Liver (tissue), 9 donors: ENCODE measurements around the gene SLCO2A1. TPM values are rescaled to one million over a fixed set of nuclear protein-coding genes. Genes with fewer than 3 reads are reported as not detected.

Source experiments
- DNase-seq: peaks from one replicate; pipeline ENCODE4 v3.0.0-alpha.2; 2017; ENCODE audit warnings: low spot score
- H3K27ac ChIP-seq, 2 donors: one replicate each; pipeline ENCODE4 v1.7.0; 2013; ENCODE audit warnings: inconsistent platforms in 2 of 2, low read length in 2 of 2, control low read depth in 1 of 2, low read depth in 1 of 2, mild to moderate bottlenecking in 1 of 2
- H3K27me3 ChIP-seq, 4 donors: one replicate each; pipeline versions ENCODE4 v1.6.1 to v1.7.0; 2013; ENCODE audit warnings: low read length in 3 of 4, inconsistent platforms in 1 of 4, mild to moderate bottlenecking in 1 of 4, moderate library complexity in 1 of 4; ENCODE audit not compliant: control insufficient read depth in 4 of 4, insufficient read depth in 4 of 4
- H3K36me3 ChIP-seq, 4 donors: one replicate each; pipeline versions ENCODE4 v1.6.1 to v1.7.0; 2013; ENCODE audit warnings: low read length in 3 of 4, mild to moderate bottlenecking in 3 of 4, low read depth in 1 of 4, moderate library complexity in 1 of 4; ENCODE audit not compliant: control insufficient read depth in 4 of 4, insufficient read depth in 3 of 4
- H3K4me1 ChIP-seq, 4 donors: one replicate each; pipeline versions ENCODE4 v1.6.1 to v1.7.0; 2013; ENCODE audit warnings: low read length in 3 of 4, mild to moderate bottlenecking in 3 of 4, moderate library complexity in 1 of 4; ENCODE audit not compliant: control insufficient read depth in 4 of 4, insufficient read depth in 4 of 4
- H3K4me3 ChIP-seq, 3 donors: one replicate each; pipeline versions ENCODE4 v1.6.1 to v1.7.0; 2013; ENCODE audit warnings: low read length in 3 of 3, control low read depth in 1 of 3, low read depth in 1 of 3, mild to moderate bottlenecking in 1 of 3
- H3K9ac ChIP-seq, 2 donors: one replicate each; pipeline ENCODE4 v1.7.0; 2013; ENCODE audit warnings: low read length in 2 of 2, mild to moderate bottlenecking in 2 of 2, moderate library complexity in 2 of 2, control low read depth in 1 of 2, low read depth in 1 of 2
- H3K9me3 ChIP-seq, 4 donors: one replicate each; pipeline versions ENCODE4 v1.6.1 to v1.7.0; 2013; ENCODE audit warnings: low read length in 3 of 4; ENCODE audit not compliant: control insufficient read depth in 4 of 4
- CTCF ChIP-seq: fragments of 150-350 bp; IDR thresholded peaks from 2 replicates; pipeline ENCODE4 v1.5.1; 2017; ENCODE audit warnings: improper control_type of control experiment, low read depth, low read length; ENCODE audit not compliant: missing input control
- EGR1 ChIP-seq, 2 donors: IDR thresholded peaks; 2 replicates each; pipeline ENCODE4 v1.6.1; 2016 to 2018; ENCODE audit warnings: antibody characterized with exemption in 2 of 2, low read depth in 2 of 2
- FOXA1 ChIP-seq: IDR thresholded peaks from 2 replicates; pipeline ENCODE4 v1.6.1; 2016; ENCODE audit warnings: antibody characterized with exemption
- FOXA2 ChIP-seq: IDR thresholded peaks from 2 replicates; pipeline ENCODE4 v1.6.1; 2016; ENCODE audit warnings: antibody characterized with exemption
- GABPA ChIP-seq, 2 donors: IDR thresholded peaks in 1 of 2; conservative IDR thresholded peaks in 1 of 2; 2 replicates each; pipeline ENCODE4 v1.6.1; 2016; ENCODE audit warnings: antibody characterized with exemption in 2 of 2, mild to moderate bottlenecking in 1 of 2, moderate library complexity in 1 of 2
- HNF4G ChIP-seq: IDR thresholded peaks from 2 replicates; pipeline ENCODE4 v1.6.1; 2016; ENCODE audit warnings: antibody characterized with exemption
- RAD21 ChIP-seq, 2 donors: IDR thresholded peaks; 2 replicates each; pipeline ENCODE4 v1.6.1; 2016; ENCODE audit warnings: antibody characterized with exemption in 2 of 2, mild to moderate bottlenecking in 2 of 2
- SP1 ChIP-seq: IDR thresholded peaks from 2 replicates; pipeline ENCODE4 v1.6.1; 2018; ENCODE audit warnings: antibody characterized with exemption, mild to moderate bottlenecking
- TAF1 ChIP-seq: conservative IDR thresholded peaks from 2 replicates; pipeline ENCODE4 v1.6.1; 2016; ENCODE audit warnings: antibody characterized with exemption, mild to moderate bottlenecking
- YY1 ChIP-seq: IDR thresholded peaks from 2 replicates; pipeline ENCODE4 v1.6.1; 2016; ENCODE audit warnings: antibody characterized with exemption, mild to moderate bottlenecking
- WGBS: extraction: QIAGEN DNeasy Blood & Tissue Kit; methylation state at CpG from one replicate; pipeline ENCODE4 v1.1.7; 2013; 5-methylcytosine and 5-hydroxymethylcytosine counted together
- polyA plus RNA-seq, 2 donors: library from polyadenylated mRNA; stranded (reverse) in 1 of 2; unstranded in 1 of 2; fragments of 200-250 nt in 1 of 2; fragments of >200 nt in 1 of 2; fragmentation: Nextera tagmentation in 1 of 2; extraction: Ambion mirVana in 1 of 2; gene quantifications; one replicate each; pipeline versions ENCODE4 v1.2.1 to v1.2.3, GENCODE V29; 2013 to 2015
- total RNA-seq, 2 donors: library from RNA; depleted of rRNA; stranded (reverse); fragments of >200 nt; gene quantifications; one replicate each; pipeline ENCODE4 v1.2.3, GENCODE V29; 2014
- TF ChIP-seq, protein P1 (sequence below): IDR thresholded peaks from 2 replicates; pipeline ENCODE4 v1.6.1; 2016; ENCODE audit warnings: antibody characterized with exemption
- TF ChIP-seq, protein P2 (sequence below): IDR thresholded peaks from 2 replicates; pipeline ENCODE4 v1.6.1; 2016; ENCODE audit warnings: antibody characterized with exemption
- donor health status: healthy.
- donor health status: healthy.
- donor health status: healthy.
- donor health status: healthy.
- donor health status: healthy.

Gene SLCO2A1
- total and polyA plus RNA-seq, 4 donors = 0.56 to 3.1 (median 2.2) TPM

- Histone ChIP-seq H3K27me3 (no peaks in the 10 kb centered on the region), H3K9me3 (no peaks in the 10 kb centered on the region), H3K27ac (no peak overlapping the region), H3K4me3 (no peak overlapping the region), H3K36me3 (no peaks in the 10 kb centered on the region), H3K9ac (no peak overlapping the region), H3K4me1 (peaks cover 3 to 10% (median 10%) of the 10 kb centered on the region in 4 donors)
- no peak for TF ChIP-seq GABPA (IDR thresholded peaks at IDR 0.05 in 1 of 2, conservative IDR thresholded peaks at IDR 0.05 in 1 of 2)
- TF ChIP-seq RAD21 (IDR thresholded peaks at IDR 0.05) = peak; percentile 82 to 83
- peak; percentile 49 for TF ChIP-seq CTCF
- TF ChIP-seq FOXA2 = no peak
- DNase-seq = peak; percentile 20
- WGBS = 86% methylated on average over 1 of the region's 1 CpG
These were observed 99.3 kb downstream of the SLCO2A1 start for GRCh38 chr3:133930341-133930933.

GRCh38 chr3:133928903-133929607, 100.7 kb downstream of the SLCO2A1 start:
- TF ChIP-seq HNF4G = no peak
- TF ChIP-seq GABPA (IDR thresholded peaks at IDR 0.05 in 1 of 2, conservative IDR thresholded peaks at IDR 0.05 in 1 of 2) = no peak
- no peak for TF ChIP-seq SP1
- TF ChIP-seq, protein P1, sequence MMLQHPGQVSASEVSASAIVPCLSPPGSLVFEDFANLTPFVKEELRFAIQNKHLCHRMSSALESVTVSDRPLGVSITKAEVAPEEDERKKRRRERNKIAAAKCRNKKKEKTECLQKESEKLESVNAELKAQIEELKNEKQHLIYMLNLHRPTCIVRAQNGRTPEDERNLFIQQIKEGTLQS = no peak
- TF ChIP-seq YY1 = no peak
- no peak for TF ChIP-seq FOXA2
- TF ChIP-seq EGR1 (IDR thresholded peaks at IDR 0.05; ENCODE audit: low read depth in 2 of 2) = no peak
- no peak for TF ChIP-seq TAF1
- TF ChIP-seq, protein P2, sequence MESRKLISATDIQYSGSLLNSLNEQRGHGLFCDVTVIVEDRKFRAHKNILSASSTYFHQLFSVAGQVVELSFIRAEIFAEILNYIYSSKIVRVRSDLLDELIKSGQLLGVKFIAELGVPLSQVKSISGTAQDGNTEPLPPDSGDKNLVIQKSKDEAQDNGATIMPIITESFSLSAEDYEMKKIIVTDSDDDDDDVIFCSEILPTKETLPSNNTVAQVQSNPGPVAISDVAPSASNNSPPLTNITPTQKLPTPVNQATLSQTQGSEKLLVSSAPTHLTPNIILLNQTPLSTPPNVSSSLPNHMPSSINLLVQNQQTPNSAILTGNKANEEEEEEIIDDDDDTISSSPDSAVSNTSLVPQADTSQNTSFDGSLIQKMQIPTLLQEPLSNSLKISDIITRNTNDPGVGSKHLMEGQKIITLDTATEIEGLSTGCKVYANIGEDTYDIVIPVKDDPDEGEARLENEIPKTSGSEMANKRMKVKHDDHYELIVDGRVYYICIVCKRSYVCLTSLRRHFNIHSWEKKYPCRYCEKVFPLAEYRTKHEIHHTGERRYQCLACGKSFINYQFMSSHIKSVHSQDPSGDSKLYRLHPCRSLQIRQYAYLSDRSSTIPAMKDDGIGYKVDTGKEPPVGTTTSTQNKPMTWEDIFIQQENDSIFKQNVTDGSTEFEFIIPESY = no peak
- TF ChIP-seq FOXA1 = no peak
- no peaks in the 10 kb centered on the region for H3K36me3 ChIP-seq
- no peak overlapping the region for H3K27ac ChIP-seq
- H3K27me3 ChIP-seq = no peaks in the 10 kb centered on the region
- peaks cover 3 to 10% (median 10%) of the 10 kb centered on the region in 4 donors for H3K4me1 ChIP-seq
- no peak overlapping the region for H3K4me3 ChIP-seq
- no peak overlapping the region for H3K9ac ChIP-seq
- no peaks in the 10 kb centered on the region for H3K9me3 ChIP-seq
- DNase-seq = peak; percentile 31
- WGBS = 89% methylated on average over 14 of the region's 14 CpGs
